ENCODE data around the gene PIK3R3.

- TF ChIP-seq, protein P1, sequence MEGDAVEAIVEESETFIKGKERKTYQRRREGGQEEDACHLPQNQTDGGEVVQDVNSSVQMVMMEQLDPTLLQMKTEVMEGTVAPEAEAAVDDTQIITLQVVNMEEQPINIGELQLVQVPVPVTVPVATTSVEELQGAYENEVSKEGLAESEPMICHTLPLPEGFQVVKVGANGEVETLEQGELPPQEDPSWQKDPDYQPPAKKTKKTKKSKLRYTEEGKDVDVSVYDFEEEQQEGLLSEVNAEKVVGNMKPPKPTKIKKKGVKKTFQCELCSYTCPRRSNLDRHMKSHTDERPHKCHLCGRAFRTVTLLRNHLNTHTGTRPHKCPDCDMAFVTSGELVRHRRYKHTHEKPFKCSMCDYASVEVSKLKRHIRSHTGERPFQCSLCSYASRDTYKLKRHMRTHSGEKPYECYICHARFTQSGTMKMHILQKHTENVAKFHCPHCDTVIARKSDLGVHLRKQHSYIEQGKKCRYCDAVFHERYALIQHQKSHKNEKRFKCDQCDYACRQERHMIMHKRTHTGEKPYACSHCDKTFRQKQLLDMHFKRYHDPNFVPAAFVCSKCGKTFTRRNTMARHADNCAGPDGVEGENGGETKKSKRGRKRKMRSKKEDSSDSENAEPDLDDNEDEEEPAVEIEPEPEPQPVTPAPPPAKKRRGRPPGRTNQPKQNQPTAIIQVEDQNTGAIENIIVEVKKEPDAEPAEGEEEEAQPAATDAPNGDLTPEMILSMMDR (IDR thresholded peaks at IDR 0.05), result no peak
- TF ChIP-seq POLR2A (IDR thresholded peaks at IDR 0.05) (no peak), POLR2AphosphoS5 (IDR thresholded peaks at IDR 0.05) (no peak)
Observed at GRCh38 chr1:46041551-46041950, 90.9 kb downstream of the PIK3R3 start.
